Hematopoietic multipotent progenitor cell treated with erythropoietin and hydrocortisone succinate and interleukin-3 and kit ligand, for 17 days (in vitro differentiated cells): ENCODE measurements around the gene HAO2.
"Not testable (repeated sequence)": the region's sequence is repeated elsewhere in the genome, so short reads cannot be mapped to it uniquely, and the experiment has no call there.

Experiments used
- DNase-seq: peaks from one replicate; pipeline ENCODE4 v3.0.0-alpha.2; 2015; ENCODE audit warnings: low spot score

The HAO2 gene

GRCh38 chr1:119345398-119345797 is 23.2 kb upstream of the HAO2 start:
- DNase-seq = no peak

DNA sequence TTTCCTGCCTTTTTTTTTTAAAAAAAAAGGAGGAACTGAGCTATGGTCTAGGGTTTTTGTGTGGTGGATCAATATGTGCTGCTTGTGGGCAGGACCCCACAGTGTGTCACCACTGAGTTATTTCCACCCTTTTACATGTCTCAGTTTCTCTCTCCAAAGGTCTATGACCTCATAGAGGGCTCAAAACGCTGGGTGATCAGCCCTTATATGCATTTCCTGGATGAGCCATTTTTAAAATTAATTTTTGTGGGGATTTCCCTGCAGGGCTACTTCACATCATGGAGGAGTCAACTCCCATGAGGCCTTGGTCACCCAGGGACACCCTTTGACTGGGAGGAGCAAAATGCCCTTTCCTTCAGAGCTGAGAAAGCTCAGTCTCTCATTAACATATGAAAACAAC is 20.7 kb upstream of the HAO2 start:
- DNase-seq = no peak

- no peak for DNase-seq
These were observed 19.6 kb upstream of the HAO2 start for GRCh38 chr1:119348941-119349340.

DNA sequence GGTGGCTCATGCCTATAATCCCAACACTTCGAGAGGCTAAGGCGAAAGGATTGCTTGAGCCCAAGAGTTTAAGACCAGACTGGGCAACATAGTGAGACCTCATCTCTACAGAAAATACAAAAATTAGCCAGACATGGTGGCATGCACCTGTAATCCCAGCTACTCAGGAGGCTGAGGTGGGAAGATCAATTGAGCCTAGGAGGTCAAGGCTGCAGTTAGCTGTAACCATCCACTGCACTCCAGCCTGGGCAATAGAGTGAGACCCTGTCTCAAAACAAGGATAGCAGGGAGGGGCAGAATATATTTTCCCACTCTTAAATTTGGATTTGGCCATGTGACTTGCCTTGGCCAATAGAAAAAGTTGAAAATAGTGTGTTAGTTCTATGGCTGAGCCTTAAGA is 17.7 kb upstream of the HAO2 start:
- DNase-seq = not testable (repeated sequence)

- DNase-seq = no peak
These were observed 16.6 kb upstream of the HAO2 start for GRCh38 chr1:119351997-119352396.

DNA sequence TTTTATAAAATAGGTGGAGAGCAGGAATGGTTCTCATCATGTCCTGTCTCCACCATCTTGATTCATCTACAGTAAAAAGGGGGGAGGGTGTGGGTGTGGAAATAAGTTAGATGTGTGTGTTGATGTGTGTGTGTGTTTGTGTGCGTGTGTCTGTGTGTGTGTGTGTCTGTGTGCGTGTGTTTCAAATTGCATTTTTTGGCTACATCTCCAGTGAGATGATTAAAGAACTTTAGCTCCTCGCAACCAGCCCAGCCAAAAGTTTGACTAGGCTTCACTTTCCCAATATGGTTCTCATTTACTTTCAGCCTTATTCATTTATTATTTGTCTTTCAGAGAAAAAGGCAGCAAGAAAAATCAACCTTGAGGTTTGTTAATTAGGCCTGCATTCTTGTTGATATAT is 14.7 kb upstream of the HAO2 start:
- DNase-seq = no peak

DNA sequence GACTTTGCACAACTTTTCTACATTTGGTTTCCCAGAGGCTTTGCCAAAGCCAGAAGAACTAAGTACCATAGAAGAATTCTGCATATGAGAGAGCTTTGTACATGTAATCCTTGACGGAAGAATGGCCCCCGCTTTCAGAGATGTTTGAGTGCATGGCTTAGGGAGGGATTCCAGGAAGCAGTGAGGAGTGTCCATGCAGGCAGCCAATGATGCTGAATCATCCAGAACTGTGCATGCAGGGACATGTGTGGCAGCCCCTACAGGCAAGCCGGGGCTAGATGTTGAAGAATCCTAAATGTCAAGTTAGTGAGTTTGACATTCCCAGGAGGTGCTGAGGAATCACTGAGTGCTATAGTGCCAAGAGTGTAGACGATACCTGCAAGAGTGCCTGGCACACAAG is 9.9 kb upstream of the HAO2 start:
- DNase-seq = no peak

GRCh38 chr1:119359730-119360129 is 8.9 kb upstream of the HAO2 start:
- DNase-seq = no peak

DNA sequence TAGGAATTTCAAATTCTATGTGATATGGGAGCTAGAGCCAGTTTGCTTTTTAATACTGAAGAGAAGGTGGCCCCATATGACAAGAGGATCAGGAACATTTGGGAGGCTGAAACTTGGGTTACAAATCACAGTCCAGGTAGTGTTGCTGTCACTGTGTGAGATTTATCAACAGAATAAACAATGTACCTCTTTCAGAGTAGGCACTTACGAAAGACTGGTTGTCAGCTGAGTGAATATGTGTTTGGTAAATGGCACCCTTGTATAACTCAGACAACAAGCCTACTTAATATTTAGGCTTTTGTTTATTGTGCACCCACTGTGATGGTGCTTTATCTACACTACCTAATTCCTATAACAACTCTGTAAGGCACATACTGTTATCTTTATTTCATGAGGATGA is 7.4 kb upstream of the HAO2 start:
- no peak for DNase-seq

GRCh38 chr1:119361620-119362344 is 6.8 kb upstream of the HAO2 start:
- no peak for DNase-seq

DNA sequence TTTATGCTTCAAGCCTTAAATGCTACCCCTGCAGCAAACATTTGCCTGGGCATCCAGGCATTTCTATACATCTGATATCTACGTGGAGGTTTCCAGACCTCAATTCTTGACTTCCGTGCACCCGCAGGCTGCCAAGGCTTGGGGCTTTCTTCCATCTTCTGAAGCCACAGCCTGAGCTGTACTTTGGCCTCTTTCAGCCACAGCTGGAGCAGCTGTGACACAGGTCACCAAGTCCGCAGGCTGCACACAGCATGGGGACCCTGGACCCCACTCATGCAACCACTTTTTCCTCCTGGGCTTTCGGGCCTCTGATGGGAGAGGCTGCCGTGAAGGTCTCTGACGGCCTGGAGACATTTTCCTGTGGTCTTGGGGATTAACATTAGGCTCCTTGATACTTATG is 5.4 kb upstream of the HAO2 start:
- no peak for DNase-seq

DNA sequence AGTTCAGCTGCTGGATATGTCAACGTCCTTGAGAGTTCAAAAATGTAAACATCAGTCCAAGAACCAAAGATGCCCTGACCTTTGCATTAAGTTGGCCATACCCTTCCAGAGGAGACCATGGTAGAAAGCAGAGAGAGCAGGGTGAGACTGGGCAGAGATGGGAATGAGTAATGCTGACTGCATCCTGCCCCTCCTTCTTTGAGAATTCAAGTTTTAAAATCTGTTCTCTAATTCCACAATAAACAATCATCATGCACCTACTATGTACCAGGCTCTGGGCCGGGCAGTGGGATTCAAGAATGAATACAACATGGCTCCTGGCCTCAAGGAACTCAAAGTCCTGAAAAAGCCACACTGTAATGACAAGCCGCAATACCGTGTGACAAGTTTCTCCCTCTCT is 3.9 kb upstream of the HAO2 start:
- no peak for DNase-seq

DNA sequence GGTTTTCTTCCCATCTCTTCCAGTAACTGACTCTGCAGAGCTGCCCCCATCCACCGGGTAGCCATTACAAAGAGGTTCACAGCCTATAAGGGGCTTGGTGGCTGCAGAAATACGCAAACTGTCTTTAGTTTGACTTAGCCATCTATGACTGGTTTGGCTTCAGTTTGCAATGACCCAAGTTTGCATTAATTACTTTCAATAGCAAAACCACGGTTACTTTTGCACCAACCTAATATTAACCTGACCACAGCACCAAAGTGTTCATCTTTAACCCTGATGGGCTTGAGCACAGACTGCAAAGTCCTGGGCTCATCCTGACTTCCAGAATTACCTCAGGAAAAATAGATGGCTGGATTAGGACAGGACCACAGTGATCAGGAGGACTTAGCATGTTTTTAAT is 2.2 kb upstream of the HAO2 start:
- DNase-seq = no peak

GRCh38 chr1:119367432-119368124 is 1.0 kb upstream of the HAO2 start:
- DNase-seq = no peak

DNA sequence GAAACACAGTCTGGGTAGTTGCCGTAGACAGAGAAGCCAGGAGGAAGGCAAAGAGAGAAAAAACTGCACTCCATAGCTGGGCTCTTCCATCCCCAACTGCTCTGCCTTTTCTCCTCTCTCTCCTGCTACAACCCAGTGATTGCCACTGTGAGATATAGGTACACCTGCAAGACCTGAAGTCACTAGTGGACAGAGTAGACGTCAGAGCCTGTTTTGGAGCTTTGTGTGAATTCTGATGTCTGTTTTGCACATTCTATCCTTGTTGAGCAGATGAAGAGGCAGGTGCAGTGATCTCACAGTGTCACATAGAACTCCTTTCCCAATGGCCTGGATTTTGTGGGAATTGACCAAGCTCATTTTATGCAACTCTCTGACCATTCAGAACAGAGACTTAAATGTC is 2.2 kb downstream of the HAO2 start:
- DNase-seq = no peak

DNA sequence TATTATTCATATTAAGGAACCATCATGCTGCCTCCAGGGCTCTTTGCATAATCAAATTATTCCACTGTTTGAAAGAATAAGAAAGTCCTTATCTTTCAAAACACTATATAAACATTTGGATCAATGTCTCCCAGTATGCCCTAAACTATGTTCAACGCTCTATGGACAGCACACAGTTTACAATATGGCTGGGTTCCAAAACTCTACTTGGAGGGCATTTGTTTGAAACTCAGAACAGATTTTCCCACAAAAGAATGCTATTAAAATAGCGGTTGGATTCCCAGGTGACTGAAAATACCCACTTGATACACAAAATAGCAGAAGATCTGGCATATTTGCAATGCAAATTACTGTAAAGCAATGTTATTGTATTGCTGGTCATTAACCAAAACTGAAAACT is 3.2 kb downstream of the HAO2 start:
- no peak for DNase-seq

DNA sequence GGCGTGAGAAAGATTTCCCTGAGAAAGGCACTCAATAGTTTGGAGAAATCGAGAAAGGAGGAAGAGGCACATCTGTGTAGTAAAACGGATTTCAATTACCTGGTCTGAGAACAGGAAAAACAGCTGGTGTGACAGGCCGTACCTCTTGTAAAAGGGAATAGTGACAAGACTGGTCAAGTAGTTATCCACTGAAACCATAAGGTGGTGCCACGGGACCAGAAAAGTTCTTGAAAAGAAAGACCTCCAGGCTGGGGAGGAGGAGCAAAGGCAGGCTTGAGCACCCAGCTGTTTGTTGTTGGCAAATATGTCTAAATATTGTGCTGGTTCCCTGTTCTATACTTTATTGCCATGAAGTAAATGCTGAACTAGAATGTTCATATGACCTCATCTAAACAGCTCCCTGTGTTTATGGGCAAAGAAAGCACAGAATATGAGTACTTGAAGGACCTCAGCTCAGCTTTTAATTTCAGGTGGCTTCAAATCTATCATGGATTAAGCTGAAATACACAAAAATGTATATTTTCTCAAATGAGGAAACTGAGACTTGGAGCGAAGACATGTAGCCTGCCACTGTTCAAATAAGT is 4.0 kb downstream of the HAO2 start:
- no peak for DNase-seq

- no peak for DNase-seq
These were observed 4.9 kb downstream of the HAO2 start for GRCh38 chr1:119373465-119373864.

DNA sequence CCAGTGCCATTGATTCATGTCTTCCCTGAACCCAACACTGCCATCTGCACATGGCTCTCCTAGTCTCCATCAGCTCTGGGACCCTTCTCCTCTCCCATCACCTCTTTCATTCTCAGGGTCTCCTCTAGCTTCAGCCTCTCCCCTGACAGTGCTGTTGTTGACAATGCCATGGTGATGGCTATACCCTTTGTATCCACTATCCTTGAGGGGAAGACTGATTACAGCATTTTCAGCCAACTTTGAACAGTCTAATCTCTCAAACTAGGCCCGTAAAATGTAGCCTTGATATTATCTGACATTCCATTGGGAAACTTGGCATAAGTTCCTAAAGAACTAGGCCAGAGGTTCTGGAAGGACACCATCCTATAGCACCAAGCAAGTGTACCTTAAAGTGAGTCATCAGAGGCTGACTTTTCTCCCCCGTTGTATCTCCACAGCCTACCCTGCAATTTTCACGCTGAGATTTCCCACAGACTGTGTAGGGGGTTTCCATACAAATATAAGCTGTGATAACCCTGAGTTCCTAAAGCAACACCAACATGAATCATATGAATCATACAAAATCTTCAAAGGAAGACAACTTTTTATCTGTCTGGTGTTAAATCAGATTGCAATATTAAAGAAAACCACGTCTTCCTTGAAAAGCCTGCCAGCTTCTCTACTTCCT is 5.8 kb downstream of the HAO2 start:
- no peak for DNase-seq

GRCh38 chr1:119375366-119375765 is 6.8 kb downstream of the HAO2 start:
- no peak for DNase-seq

GRCh38 chr1:119376594-119376993 is 8.0 kb downstream of the HAO2 start:
- no peak for DNase-seq

- not testable (repeated sequence) for DNase-seq
These were observed 9.0 kb downstream of the HAO2 start for GRCh38 chr1:119377594-119377993.

DNA sequence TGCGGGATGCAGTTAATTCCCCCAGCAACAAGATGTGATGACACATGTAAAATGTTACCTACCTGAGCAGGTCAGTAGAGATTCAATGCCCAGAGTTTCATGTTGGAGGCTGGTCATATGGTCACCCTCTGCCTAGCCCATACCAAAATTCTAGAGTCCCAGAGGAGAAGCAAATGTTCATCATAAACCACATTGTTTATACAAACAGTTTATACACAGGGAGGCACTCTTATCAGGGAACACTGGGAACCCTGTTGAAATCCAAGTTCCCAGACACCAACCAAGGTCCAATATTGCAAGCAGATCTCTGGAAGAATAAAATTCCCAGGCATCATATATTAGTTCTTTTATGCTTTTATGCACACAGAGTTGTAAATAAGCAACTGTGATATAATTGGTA is 10.5 kb downstream of the HAO2 start:
- no peak for DNase-seq
